ENCODE measurements around the gene NAGA. TPM values are rescaled to one million over a fixed set of nuclear protein-coding genes. Genes with fewer than 3 reads are reported as not detected.
"Not testable (repeated sequence)": the region's sequence is repeated elsewhere in the genome, so short reads cannot be mapped to it uniquely, and the experiment has no call there.

Gene NAGA
- total RNA-seq, 1 experiment from 2014 or later: 39.6 TPM

DNA sequence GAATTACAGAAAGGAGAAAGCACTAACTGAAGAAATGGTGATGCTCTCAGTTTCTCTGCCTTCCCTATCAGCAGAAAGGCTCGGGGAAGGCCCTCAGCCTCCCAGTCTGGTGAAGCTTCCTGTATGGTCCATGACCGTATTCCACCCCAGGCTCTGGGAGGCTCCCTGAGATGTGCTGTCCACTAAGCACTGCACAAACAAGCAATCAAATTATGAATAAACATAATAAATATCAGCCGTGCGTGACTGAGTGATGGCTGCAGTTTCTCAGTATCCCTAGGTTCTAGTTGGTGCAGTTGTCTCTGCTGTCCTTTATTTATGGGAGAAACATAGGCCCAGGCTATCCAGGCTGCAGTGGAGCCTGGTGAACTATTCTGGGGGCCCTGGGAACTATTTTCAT lies 12.5 kb upstream of the NAGA start:
- Histone ChIP-seq H3K36me3 (peaks cover 56% of the 10 kb centered on the region), H3K4me3 (no peak overlapping the region), H3K27me3 (replicated peaks) (no peaks in the 10 kb centered on the region), H3K9me3 (replicated peaks) (no peaks in the 10 kb centered on the region), H3K4me1 (replicated peaks) (peaks cover 6% of the 10 kb centered on the region), H3K27ac (no peak overlapping the region)
- DNase-seq (ENCODE audit: low read depth in 1 of 2, low spot score in 2 of 2): no peak

DNA sequence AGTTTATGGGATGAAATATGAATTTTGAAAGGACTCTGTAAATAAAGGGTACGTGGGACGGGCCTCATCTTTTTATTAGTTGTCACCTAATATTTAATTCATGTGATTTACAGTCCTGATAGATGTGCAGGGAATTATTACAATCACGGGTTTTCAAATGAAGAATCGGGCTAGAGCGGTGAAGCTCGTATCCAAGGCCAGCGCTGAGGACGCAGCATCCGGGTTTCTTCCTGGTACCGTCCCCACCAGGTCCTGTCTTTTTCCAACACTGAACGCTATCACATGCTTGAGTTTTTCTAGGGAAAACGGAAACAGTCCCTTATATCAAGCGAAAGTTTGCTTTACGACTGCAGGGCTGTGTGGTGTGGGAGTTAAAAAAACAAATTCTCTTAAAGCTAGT lies 9.7 kb upstream of the NAGA start:
- H3K4me3 ChIP-seq: peak overlapping the region; percentile 61
- peaks cover 43% of the 10 kb centered on the region for H3K36me3 ChIP-seq
- peak overlapping the region; percentile 69; the same call in 1 of the 2 replicates for H3K27ac ChIP-seq
- DNase-seq (ENCODE audit: low read depth in 1 of 2, low spot score in 2 of 2): no peak
- H3K9me3 ChIP-seq (replicated peaks): no peaks in the 10 kb centered on the region
- H3K27me3 ChIP-seq (replicated peaks): no peaks in the 10 kb centered on the region
- H3K4me1 ChIP-seq (replicated peaks): peaks cover 6% of the 10 kb centered on the region

DNA sequence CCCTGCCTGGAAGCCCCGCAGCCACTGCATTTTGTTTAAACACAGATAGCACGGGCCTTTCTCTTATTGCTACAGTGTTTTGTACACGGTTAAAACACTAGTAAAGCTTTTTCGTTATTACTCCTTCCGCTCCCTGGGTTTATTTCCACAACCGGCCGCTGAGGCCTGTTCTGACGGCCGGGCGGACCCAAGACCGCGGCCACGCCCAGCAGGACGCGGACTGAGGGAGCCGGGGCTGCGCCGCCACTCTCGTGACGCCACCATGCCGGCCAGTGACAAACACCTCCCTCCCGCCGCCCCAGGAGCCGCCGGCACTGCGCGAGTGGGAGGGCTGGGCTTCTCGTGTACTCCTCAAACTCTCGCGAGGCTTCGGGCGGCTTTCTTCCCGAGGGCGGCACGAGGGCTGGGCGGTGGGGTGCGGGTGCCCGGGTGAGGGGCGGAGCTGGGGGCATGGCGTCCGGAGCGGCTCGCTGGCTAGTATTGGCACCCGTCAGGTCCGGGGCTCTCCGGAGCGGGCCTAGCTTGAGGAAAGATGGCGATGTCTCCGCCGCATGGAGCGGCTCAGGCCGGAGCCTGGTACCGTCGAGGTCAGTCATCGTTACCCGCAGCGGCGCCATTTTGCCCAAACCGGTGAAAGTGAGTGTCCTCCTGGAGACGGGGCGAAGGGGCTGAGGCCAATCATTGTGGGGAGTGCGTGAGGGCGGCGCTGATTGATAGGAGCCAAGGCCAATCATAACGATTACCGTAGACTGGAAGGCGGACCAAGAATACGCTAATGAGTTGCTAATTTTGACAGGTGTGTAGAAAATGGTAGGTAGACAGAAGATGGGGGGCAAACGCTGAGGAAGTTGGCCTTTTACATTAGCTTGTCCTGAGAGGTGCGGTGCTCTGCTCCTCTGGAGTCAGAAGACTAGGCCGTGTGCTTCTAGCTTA lies 9.0 kb upstream of the NAGA start, which contains the start of gene SMDT1:
Gene SMDT1 (plus strand): TSS at position 382 of the 933 bp plus-strand sequence. CDS start 69 bp downstream, at position 451.
- H3K27ac ChIP-seq: peak within 1 kb of the TSS; percentile 69
- H3K9me3 ChIP-seq (replicated peaks): no peaks in the 10 kb centered on the region
- H3K27me3 ChIP-seq (replicated peaks): no peaks in the 10 kb centered on the region
- peak within 1 kb of the TSS; percentile 61 for H3K4me3 ChIP-seq
- peak; percentile 99 for DNase-seq (ENCODE audit: low read depth in 1 of 2, low spot score in 2 of 2)
- H3K4me1 ChIP-seq (replicated peaks): peaks cover 12% of the 10 kb centered on the region
- peaks cover 38% of the 10 kb centered on the region for H3K36me3 ChIP-seq

DNA sequence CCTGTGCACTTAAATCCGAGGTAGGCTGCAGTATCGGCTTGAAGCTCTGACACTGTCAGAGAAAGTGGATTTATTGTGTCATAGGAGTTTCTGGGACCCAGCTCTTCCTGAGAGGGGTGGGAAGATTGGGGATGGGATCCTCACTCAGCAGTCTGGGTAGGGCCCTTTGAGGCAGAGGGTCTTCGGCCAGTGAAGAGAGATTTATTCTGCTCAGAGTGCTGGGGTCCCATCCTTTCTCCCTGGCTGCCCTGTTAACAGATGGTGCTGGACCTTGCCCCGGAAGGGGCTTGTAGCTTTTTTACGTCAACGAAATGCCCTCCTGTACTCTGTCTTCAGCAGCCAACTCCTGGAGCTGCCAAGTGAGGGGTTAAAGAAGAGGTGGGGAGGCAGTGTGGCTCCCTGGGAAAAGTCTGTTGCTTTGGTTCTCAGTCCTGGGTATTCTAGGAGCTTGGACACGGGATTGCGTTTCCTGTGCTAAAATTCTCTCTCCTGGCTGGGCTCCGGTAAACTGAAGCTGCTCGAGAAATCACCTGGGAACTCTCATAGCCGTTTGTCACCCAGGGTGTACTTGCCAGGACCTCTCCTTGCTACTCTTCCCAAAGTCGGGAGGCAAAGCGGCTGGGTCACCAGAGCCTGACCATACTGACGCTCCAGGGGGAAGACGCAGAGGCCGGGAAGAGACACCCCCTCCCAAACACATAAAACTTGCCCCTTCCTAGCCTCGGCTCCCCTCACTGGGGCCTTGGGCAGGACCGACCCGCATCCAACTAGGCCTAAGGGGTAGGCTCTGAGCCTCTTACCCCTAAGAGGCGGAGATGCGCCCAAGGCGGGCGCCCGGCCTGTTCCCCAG lies 8.1 kb upstream of the NAGA start:
- no peak for DNase-seq (ENCODE audit: low read depth in 1 of 2, low spot score in 2 of 2)
- Histone ChIP-seq H3K4me3 (peak overlapping the region; percentile 61), H3K9me3 (replicated peaks) (no peaks in the 10 kb centered on the region), H3K4me1 (replicated peaks) (peaks cover 21% of the 10 kb centered on the region), H3K27me3 (replicated peaks) (no peaks in the 10 kb centered on the region), H3K27ac (peak overlapping the region; percentile 69), H3K36me3 (peaks cover 35% of the 10 kb centered on the region)

DNA sequence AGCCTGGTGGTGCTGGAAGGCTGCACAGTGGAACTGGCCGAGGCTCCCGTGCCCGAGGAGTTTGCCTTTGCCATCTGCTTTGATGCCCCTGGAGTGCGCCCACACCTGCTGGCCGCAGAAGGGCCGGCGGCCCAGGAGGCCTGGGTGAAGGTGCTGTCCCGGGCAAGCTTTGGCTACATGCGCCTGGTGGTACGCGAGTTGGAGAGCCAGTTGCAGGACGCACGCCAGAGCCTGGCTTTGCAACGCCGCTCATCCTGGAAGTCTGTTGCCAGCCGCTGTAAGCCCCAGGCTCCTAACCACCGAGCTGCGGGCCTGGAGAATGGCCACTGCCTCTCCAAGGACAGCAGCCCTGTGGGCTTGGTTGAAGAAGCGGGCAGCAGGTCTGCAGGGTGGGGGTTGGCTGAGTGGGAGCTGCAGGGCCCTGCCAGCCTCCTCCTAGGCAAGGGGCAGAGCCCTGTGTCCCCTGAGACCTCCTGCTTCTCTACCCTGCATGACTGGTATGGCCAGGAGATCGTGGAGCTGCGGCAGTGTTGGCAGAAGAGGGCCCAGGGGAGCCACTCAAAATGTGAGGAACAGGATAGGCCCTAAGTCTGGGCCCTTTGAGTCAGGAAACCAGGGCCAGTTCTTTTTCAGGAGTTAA lies 7.0 kb upstream of the NAGA start:
- Histone ChIP-seq H3K4me3 (no peak overlapping the region), H3K4me1 (replicated peaks) (peaks cover 25% of the 10 kb centered on the region), H3K27ac (no peak overlapping the region), H3K9me3 (replicated peaks) (no peaks in the 10 kb centered on the region), H3K27me3 (replicated peaks) (no peaks in the 10 kb centered on the region), H3K36me3 (peaks cover 24% of the 10 kb centered on the region)
- DNase-seq (ENCODE audit: low read depth in 1 of 2, low spot score in 2 of 2): no peak

DNA sequence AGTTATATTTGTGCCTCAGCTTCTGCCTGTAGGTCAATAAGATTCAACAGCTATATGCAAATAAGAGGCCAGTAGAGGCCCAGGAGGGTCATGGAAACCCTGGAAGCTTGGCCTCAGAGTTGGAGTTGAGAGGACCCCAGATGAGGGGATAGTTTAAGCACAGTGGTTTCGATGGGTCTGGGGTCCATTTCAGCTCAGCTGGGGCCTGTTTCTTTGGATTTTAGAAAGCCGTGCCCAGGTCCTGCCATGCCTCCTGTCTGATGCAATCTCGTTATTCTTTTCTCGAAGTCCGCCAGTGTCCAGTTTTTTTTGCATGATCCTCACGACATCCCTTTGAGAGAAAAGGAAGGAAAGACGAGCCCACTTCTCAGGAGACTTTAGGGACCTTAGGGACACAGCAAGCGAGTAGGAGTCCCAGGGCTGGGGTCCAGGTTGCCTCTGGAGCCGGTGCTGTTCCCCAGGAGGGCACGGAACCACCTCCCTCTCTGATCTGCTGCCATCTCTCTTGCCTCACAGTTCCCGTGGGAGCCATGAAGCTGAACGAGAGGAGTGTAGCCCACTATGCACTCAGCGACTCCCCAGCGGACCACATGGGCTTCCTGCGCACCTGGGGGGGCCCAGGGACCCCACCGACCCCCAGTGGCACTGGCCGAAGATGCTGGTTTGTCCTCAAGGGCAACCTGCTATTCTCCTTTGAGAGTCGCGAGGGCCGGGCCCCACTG lies 6.3 kb upstream of the NAGA start:
- Histone ChIP-seq H3K36me3 (peaks cover 19% of the 10 kb centered on the region), H3K4me1 (replicated peaks) (peaks cover 25% of the 10 kb centered on the region), H3K27me3 (replicated peaks) (no peaks in the 10 kb centered on the region), H3K27ac (no peak overlapping the region), H3K9me3 (replicated peaks) (no peaks in the 10 kb centered on the region), H3K4me3 (no peak overlapping the region)
- DNase-seq (ENCODE audit: low read depth in 1 of 2, low spot score in 2 of 2): no peak

DNA sequence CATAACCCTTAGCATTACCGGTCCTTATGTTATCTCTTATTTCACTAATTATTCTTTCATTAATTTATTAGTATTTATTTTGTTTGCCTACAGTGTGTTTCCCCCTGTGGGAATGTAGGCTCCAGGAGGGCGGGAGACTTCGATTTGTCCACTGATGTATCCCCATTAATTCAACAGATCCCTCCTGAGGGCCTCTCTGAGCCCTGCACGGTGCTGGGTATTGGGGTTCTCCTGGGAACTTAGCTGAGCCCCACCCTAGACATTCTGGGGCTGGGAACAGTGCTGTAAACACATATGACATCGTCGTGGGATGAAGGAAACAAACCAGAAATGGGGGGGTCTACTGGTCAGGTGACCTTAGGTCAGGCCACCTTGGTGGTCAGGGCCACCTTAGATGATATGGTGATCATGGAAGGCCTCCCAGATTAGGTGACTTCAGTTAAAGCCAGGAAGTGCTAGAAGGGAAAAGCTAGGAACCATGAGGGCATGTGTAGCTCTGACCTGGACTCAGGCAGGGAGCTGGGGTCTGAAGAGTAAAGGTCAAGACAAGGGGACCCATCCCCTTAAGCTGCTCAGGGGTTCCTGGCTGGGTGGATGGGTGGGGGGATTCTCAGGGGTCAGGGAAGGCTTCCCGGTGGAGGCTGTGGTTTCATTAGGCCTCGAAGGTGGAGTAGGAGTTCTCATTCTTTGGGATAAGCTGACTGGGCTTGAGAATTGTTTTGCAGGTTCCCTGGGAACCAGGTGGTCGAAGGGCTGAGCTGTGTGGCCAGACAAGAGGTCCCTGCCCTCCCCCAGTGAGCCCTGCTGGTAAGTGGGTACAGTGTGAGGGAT lies 4.4 kb upstream of the NAGA start:
- peaks cover 35% of the 10 kb centered on the region for H3K4me1 ChIP-seq (replicated peaks)
- DNase-seq (ENCODE audit: low read depth in 1 of 2, low spot score in 2 of 2): no peak
- H3K27me3 ChIP-seq (replicated peaks): no peaks in the 10 kb centered on the region
- peak overlapping the region; percentile 57 for H3K4me3 ChIP-seq
- H3K9me3 ChIP-seq (replicated peaks): no peaks in the 10 kb centered on the region
- H3K36me3 ChIP-seq: peaks cover 14% of the 10 kb centered on the region
- peak overlapping the region; percentile 88 for H3K27ac ChIP-seq

DNA sequence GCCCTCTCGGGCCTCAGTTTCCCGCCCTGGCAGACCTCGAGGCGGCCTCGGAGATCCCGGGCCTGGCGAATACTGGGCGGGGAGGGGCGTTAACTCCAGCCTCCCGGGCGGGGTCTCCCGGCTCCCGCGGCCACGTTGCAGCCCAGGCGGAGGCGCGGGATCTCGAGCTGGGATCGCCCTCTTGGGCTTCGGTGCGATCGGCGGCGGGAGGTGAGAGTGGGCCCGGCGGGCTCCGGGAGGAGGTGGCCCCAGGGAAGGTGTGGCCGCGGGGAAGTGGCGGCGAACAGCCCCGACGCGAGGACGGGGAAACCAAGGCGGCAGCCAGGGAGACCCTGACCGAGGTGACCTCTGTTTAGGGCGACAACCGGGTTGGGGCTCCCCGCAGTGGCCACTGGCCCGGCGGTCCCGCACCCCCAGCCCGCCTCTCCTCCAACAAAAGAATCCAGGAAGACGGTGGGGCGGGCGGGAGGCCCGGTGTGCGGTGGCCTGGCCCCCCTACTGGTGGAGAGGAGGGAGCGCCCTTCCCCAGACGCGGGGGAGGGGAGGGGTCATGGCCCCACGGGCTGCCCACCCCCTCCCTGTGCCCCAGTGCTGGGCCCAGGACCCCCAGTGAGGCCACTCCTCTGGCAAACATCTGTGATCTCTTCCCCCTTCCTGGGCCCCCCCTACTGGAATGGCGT lies 3.7 kb upstream of the NAGA start, which contains the start of gene PHETA2:
Gene PHETA2 (plus strand): TSS at position 117 of the 680 bp plus-strand sequence. CDS start 3,046 bp downstream, outside the sequence.
- peak within 1 kb of the TSS; percentile 88 for H3K27ac ChIP-seq
- H3K4me3 ChIP-seq: peak within 1 kb of the TSS; percentile 57
- H3K9me3 ChIP-seq (replicated peaks): no peaks in the 10 kb centered on the region
- DNase-seq (ENCODE audit: low read depth in 1 of 2, low spot score in 2 of 2): peak; percentile 65 to 76
- H3K27me3 ChIP-seq (replicated peaks): no peaks in the 10 kb centered on the region
- peaks cover 14% of the 10 kb centered on the region for H3K36me3 ChIP-seq
- peaks cover 41% of the 10 kb centered on the region for H3K4me1 ChIP-seq (replicated peaks)

DNA sequence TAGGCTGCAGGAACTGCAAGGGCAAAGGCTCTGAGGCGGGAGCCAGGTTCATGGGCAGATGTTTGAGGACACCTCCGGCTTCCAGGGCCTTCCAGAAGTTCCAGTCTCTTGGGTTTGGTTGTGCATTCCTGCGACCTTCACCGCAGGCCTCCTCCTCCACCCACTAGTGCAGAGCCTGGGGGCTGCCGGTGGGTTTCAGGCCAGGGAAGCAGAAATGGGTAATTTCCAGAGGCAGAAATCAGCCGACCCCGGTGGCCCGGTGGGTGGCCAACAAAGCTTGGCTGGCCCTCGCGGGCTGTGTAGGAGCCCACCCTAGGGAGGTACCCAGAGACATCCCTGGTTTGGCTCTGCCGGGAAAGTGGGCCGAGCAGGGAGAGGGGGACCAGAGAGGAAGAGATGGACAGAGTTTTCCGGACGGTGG lies 3.0 kb upstream of the NAGA start:
- H3K27ac ChIP-seq: peak overlapping the region; percentile 88
- no peaks in the 10 kb centered on the region for H3K27me3 ChIP-seq (replicated peaks)
- H3K4me1 ChIP-seq (replicated peaks): peaks cover 35% of the 10 kb centered on the region
- peaks cover 14% of the 10 kb centered on the region for H3K36me3 ChIP-seq
- no peaks in the 10 kb centered on the region for H3K9me3 ChIP-seq (replicated peaks)
- peak overlapping the region; percentile 57 for H3K4me3 ChIP-seq
- DNase-seq (ENCODE audit: low read depth in 1 of 2, low spot score in 2 of 2): no peak

DNA sequence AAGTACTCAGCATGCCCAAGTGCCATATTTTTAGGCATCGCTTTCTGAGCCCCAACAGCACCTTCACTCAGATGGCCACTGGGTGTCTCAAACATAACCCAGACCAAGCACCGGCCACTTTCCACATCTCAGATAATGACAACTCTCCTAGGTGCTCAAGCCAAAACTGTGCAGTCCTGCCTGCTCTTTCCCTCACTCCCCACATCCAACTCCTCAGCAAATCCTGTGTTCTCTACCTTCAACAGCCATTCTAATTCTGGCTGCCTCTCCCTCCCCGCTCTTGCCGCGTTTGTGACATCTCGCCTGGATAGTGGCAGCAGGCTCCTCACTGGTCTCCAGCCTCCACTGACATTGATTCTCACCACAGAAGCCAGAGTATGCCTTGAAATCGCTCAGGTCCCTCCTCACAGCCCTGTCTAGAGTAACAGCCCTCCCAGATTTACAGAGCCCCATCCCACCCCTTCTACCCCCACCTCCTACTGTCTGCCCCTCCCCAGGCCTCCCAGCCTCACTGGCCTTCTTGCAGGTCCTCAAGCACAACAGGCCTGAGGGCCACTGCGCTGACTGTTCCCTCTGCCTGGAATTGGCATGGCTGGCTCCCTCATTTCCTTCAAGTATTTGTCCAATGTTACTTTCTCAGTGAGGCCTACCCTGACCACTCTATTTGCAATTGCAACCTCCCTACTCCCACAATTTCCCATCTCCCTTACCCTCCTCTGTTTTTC lies 2.2 kb upstream of the NAGA start:
- DNase-seq (ENCODE audit: low read depth in 1 of 2, low spot score in 2 of 2): no peak
- Histone ChIP-seq H3K27ac (no peak overlapping the region), H3K9me3 (replicated peaks) (no peaks in the 10 kb centered on the region)

DNA sequence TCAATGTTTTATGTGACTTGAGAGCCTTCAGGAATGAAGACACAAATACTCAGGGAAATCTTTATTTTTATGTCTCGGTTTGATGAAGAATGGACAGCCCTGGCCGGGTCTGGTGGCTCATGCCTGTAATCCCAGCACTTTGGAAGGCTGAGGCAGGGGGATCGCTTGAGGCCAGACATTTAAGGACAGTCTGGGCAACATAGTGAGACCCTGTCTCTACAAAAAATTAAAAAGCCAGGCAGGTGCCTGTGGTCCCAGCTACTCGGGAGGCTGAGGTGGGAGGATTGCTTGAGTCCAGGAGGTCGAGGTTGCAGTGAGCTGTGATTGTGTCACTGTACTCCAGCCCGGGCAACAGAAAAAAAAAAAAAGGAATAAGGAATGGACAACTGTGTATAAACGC lies 896 bp upstream of the NAGA start:
- not testable (repeated sequence) for DNase-seq (ENCODE audit: low read depth in 1 of 2, low spot score in 2 of 2); H3K27me3 ChIP-seq (replicated peaks); H3K9me3 ChIP-seq (replicated peaks); H3K4me3 ChIP-seq
- H3K36me3 ChIP-seq: peaks cover 20% of the 10 kb centered on the region
- H3K27ac ChIP-seq: 0 out of 2 replicates have a peak overlapping the region, but pooled peaks have one; percentile 33
- peaks cover 35% of the 10 kb centered on the region for H3K4me1 ChIP-seq (replicated peaks)

More for the DNA sequence above, 2.2 kb upstream of the NAGA start:
- Histone ChIP-seq H3K4me3 (no peak overlapping the region), H3K27me3 (replicated peaks) (no peaks in the 10 kb centered on the region), H3K4me1 (replicated peaks) (peaks cover 35% of the 10 kb centered on the region), H3K36me3 (peaks cover 15% of the 10 kb centered on the region)

Measured in SJSA1 (cell line).